CD14-positive monocyte (primary cell): Measurements from ENCODE around the gene POGZ. TPM values are rescaled to one million over a fixed set of nuclear protein-coding genes. Genes with fewer than 3 reads are reported as not detected.

Source experiments
- DNase-seq, 3 donors: peaks; one replicate each; pipeline ENCODE4 v3.0.0-alpha.2; 2011 to 2022
- H2AFZ ChIP-seq: 2 replicates; pipeline ENCODE4 v1.6.0; 2012; ENCODE audit warnings: mild to moderate bottlenecking, low read depth, low read length, inconsistent platforms; ENCODE audit not compliant: insufficient read depth, poor library complexity, severe bottlenecking
- H3K27ac ChIP-seq, 2 donors: 1 replicate in 1 of 2; 2 replicates in 1 of 2; pipeline ENCODE4 v1.5.1; 2012 to 2013; ENCODE audit warnings: low read length in 2 of 2, control low read depth in 1 of 2, inconsistent platforms in 1 of 2, low read depth in 1 of 2, mild to moderate bottlenecking in 1 of 2
- H3K27me3 ChIP-seq, 2 donors: one replicate each; pipeline versions ENCODE4 v1.6.0 to v1.6.1; 2011 to 2013; ENCODE audit warnings: low read length in 2 of 2; ENCODE audit not compliant: control insufficient read depth in 2 of 2, insufficient read depth in 2 of 2
- H3K36me3 ChIP-seq, 2 donors: replicated peaks in 1 of 2; 1 replicate in 1 of 2; 2 replicates in 1 of 2; pipeline versions ENCODE4 v1.5.1 to v1.6.1; 2012 to 2013; ENCODE audit warnings: low read length in 2 of 2, control low read depth in 1 of 2, inconsistent platforms in 1 of 2, mild to moderate bottlenecking in 1 of 2; ENCODE audit not compliant: insufficient read depth in 2 of 2, control insufficient read depth in 1 of 2
- H3K4me1 ChIP-seq, 2 donors: 1 replicate in 1 of 2; 2 replicates in 1 of 2; pipeline versions ENCODE4 v1.5.1 to v1.6.1; 2012 to 2013; ENCODE audit warnings: low read length in 2 of 2, control low read depth in 1 of 2, inconsistent platforms in 1 of 2, mild to moderate bottlenecking in 1 of 2, moderate library complexity in 1 of 2; ENCODE audit not compliant: insufficient read depth in 2 of 2, control insufficient read depth in 1 of 2
- H3K4me2 ChIP-seq: replicated peaks from 2 replicates; pipeline ENCODE3; 2012; ENCODE audit warnings: low read length, moderate library complexity, mild to moderate bottlenecking; ENCODE audit not compliant: poor library complexity, severe bottlenecking; ENCODE audit errors: extremely low read depth
- H3K4me3 ChIP-seq, 3 experiments: fragments of 200-600 bp in 1 of 3; sonication (generic) in 1 of 3; replicated peaks in 1 of 3; 1 replicate in 2 of 3; 2 replicates in 1 of 3; pipeline ENCODE4 v1.5.1; 2011 to 2013; ENCODE audit warnings: low read length in 3 of 3, mild to moderate bottlenecking in 3 of 3, control low read depth in 2 of 3, low read depth in 2 of 3, inconsistent platforms in 1 of 3, moderate library complexity in 1 of 3
- H3K79me2 ChIP-seq: 2 replicates; pipeline ENCODE4 v1.6.0; 2012; ENCODE audit warnings: mild to moderate bottlenecking, control low read depth, inconsistent platforms, low read length, moderate library complexity; ENCODE audit not compliant: insufficient read depth
- H3K9ac ChIP-seq: 2 replicates; pipeline ENCODE4 v1.6.0; 2017; ENCODE audit warnings: low read length, mild to moderate bottlenecking; ENCODE audit not compliant: insufficient read depth, poor library complexity, severe bottlenecking
- H3K9me3 ChIP-seq, 2 donors: replicated peaks in 1 of 2; 1 replicate in 1 of 2; 2 replicates in 1 of 2; pipeline versions ENCODE4 v1.5.1 to v1.6.1; 2012 to 2013; ENCODE audit warnings: low read length in 2 of 2, control low read depth in 1 of 2; ENCODE audit not compliant: control insufficient read depth in 1 of 2, insufficient read depth in 1 of 2
- H4K20me1 ChIP-seq: 2 replicates; pipeline ENCODE4 v1.6.0; 2012; ENCODE audit warnings: mild to moderate bottlenecking, low read length, control low read depth, moderate library complexity; ENCODE audit not compliant: insufficient read depth
- H3K27ac Mint-ChIP-seq, 7 donors: one replicate each; pipeline ENCODE4 v1.8.0; 2020; ENCODE audit warnings: mild to moderate bottlenecking in 7 of 7, mixed read lengths in 7 of 7, moderate library complexity in 6 of 7, inconsistent platforms in 2 of 7
- H3K27me3 Mint-ChIP-seq, 3 donors: one replicate each; pipeline ENCODE4 v1.8.0; 2021 to 2022; ENCODE audit warnings: low read depth in 3 of 3, mild to moderate bottlenecking in 3 of 3, mixed read lengths in 3 of 3, moderate library complexity in 3 of 3, inconsistent platforms in 1 of 3
- H3K36me3 Mint-ChIP-seq, 2 donors: one replicate each; pipeline ENCODE4 v1.8.0; 2020; ENCODE audit warnings: mixed read lengths in 2 of 2, inconsistent platforms in 1 of 2, mild to moderate bottlenecking in 1 of 2
- H3K4me1 Mint-ChIP-seq: one replicate; pipeline ENCODE4 v1.8.0; 2020; ENCODE audit warnings: mild to moderate bottlenecking, mixed read lengths
- H3K4me3 Mint-ChIP-seq, 2 donors: one replicate each; pipeline ENCODE4 v1.8.0; 2020; ENCODE audit warnings: mild to moderate bottlenecking in 2 of 2, mixed read lengths in 2 of 2, moderate library complexity in 1 of 2
- H3K9me3 Mint-ChIP-seq, 7 donors: one replicate each; pipeline ENCODE4 v1.8.0; 2020 to 2022; ENCODE audit warnings: mixed read lengths in 7 of 7, mild to moderate bottlenecking in 6 of 7, moderate library complexity in 6 of 7, inconsistent platforms in 2 of 7
- whole genome bisulfite sequencing: methylation state at CpG from one replicate; pipeline ENCODE4 v1.1.5; 2013; ENCODE audit warnings: missing lambda C conversion rate; ENCODE audit not compliant: insufficient coverage; 5-methylcytosine and 5-hydroxymethylcytosine counted together
- intact Hi-C, 2 donors: fragments of 100-400 bp; cut with micrococcal nuclease; formaldehyde crosslinking; loops; one replicate each; pipeline versions ENCODE4 v1.15.0 to v1.15.1; 2023
- polyA plus RNA-seq, 3 donors: library from polyadenylated mRNA; depleted of rRNA in 1 of 3; unstranded in 2 of 3; stranded (reverse) in 1 of 3; fragments of 300-500 nt in 2 of 3; fragments of >200 nt in 1 of 3; fragmentation: Illumina TruSeq in 2 of 3; gene quantifications; 1 replicate in 2 of 3; 2 replicates in 1 of 3; pipeline ENCODE4 v1.2.3, GENCODE V29; 2012 to 2021
- TF ChIP-seq, protein P1 (sequence below): fragments of 200-600 bp; IDR thresholded peaks from one replicate; pipeline ENCODE4 v1.8.0; 2022; ENCODE audit warnings: antibody characterized with exemption, mild to moderate bottlenecking

The POGZ gene
- polyA plus RNA-seq, 3 donors = 0.75 to 41.7 (median 1.8) TPM

GRCh38 chr1:151401860-151402259 is 57.4 kb downstream of the POGZ start:
- intact Hi-C loops = loop anchor here in 1 of 2 donors (10.0 kb wide), 1 partner anchor 207 kb away; the partner anchor contains the start of genes PIP5K1A and VPS72
- Mint-ChIP-seq H3K4me1 (peaks cover 15% of the 10 kb centered on the region), H3K9me3 (no peaks in the 10 kb centered on the region), H3K27me3 (peaks cover 0 to 5% (median 1%) of the 10 kb centered on the region in 3 donors), H3K27ac (peak overlapping the region in 4 of 7 donors; percentile 10 to 82 (median 63)), H3K4me3 (no peak overlapping the region), H3K36me3 (peaks cover 59 to 64% of the 10 kb centered on the region in 2 donors)
- TF ChIP-seq, protein P1, sequence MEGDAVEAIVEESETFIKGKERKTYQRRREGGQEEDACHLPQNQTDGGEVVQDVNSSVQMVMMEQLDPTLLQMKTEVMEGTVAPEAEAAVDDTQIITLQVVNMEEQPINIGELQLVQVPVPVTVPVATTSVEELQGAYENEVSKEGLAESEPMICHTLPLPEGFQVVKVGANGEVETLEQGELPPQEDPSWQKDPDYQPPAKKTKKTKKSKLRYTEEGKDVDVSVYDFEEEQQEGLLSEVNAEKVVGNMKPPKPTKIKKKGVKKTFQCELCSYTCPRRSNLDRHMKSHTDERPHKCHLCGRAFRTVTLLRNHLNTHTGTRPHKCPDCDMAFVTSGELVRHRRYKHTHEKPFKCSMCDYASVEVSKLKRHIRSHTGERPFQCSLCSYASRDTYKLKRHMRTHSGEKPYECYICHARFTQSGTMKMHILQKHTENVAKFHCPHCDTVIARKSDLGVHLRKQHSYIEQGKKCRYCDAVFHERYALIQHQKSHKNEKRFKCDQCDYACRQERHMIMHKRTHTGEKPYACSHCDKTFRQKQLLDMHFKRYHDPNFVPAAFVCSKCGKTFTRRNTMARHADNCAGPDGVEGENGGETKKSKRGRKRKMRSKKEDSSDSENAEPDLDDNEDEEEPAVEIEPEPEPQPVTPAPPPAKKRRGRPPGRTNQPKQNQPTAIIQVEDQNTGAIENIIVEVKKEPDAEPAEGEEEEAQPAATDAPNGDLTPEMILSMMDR = no peak
- no CpG with 5 or more reads among the region's 2 CpGs for WGBS
- H3K4me2 ChIP-seq = no peak overlapping the region
- H3K27me3 ChIP-seq = no peaks in the 10 kb centered on the region
- no peak overlapping the region for H2AFZ ChIP-seq
- H3K4me1 ChIP-seq = peaks cover 9 to 17% of the 10 kb centered on the region in 2 donors
- peaks cover 9% of the 10 kb centered on the region for H4K20me1 ChIP-seq
- H3K9ac ChIP-seq = no peak overlapping the region
- H3K27ac ChIP-seq = no peak overlapping the region
- peaks cover 47 to 64% of the 10 kb centered on the region in 2 donors for H3K36me3 ChIP-seq
- H3K4me3 ChIP-seq = no peak overlapping the region
- peaks cover 19% of the 10 kb centered on the region for H3K79me2 ChIP-seq
- no peak for DNase-seq
- no peaks in the 10 kb centered on the region for H3K9me3 ChIP-seq

- Histone ChIP-seq H3K79me2 (peaks cover 19% of the 10 kb centered on the region), H3K36me3 (peaks cover 41 to 58% of the 10 kb centered on the region in 2 donors), H3K4me2 (no peak overlapping the region), H3K27me3 (no peaks in the 10 kb centered on the region), H3K27ac (peak overlapping the region in 1 of 2 donors; percentile 98), H4K20me1 (peaks cover 9% of the 10 kb centered on the region), H3K9me3 (no peaks in the 10 kb centered on the region), H3K4me1 (peaks cover 9 to 17% of the 10 kb centered on the region in 2 donors), H3K4me3 (no peak overlapping the region), H2AFZ (no peak overlapping the region), H3K9ac (no peak overlapping the region)
- WGBS = 97% methylated on average over 10 of the region's 13 CpGs
- TF ChIP-seq, protein P1 = no peak
- peaks cover 0 to 2% (median 0%) of the 10 kb centered on the region in 7 donors for H3K9me3 Mint-ChIP-seq
- peaks cover 53 to 58% of the 10 kb centered on the region in 2 donors for H3K36me3 Mint-ChIP-seq
- intact Hi-C loops = loop anchor here in 1 of 2 donors (10.0 kb wide), 1 partner anchor 206 kb away; the partner anchor contains the start of genes PIP5K1A and VPS72
- H3K4me3 Mint-ChIP-seq = no peak overlapping the region
- no peak for DNase-seq
- H3K4me1 Mint-ChIP-seq = peaks cover 15% of the 10 kb centered on the region
- peaks cover 0 to 7% (median 1%) of the 10 kb centered on the region in 3 donors for H3K27me3 Mint-ChIP-seq
- peak overlapping the region in 4 of 7 donors; percentile 66 to 98 (median 90) for H3K27ac Mint-ChIP-seq
These were observed 58.0 kb downstream of the POGZ start for GRCh38 chr1:151401125-151401788.
